Endothelial cell of hepatic sinusoid (primary cell): ENCODE results near the gene SLC12A5.

Experiments
- in situ Hi-C: cut with HindIII; loops from 2 replicates; pipeline ENCODE4 v1.10.0; 2017; ENCODE audit warnings: low sequenced_read_pairs

The SLC12A5 gene

GRCh38 chr20:46006022-46006705, 22.9 kb upstream of the SLC12A5 start:
- in situ Hi-C loops: no loop called here

DNA sequence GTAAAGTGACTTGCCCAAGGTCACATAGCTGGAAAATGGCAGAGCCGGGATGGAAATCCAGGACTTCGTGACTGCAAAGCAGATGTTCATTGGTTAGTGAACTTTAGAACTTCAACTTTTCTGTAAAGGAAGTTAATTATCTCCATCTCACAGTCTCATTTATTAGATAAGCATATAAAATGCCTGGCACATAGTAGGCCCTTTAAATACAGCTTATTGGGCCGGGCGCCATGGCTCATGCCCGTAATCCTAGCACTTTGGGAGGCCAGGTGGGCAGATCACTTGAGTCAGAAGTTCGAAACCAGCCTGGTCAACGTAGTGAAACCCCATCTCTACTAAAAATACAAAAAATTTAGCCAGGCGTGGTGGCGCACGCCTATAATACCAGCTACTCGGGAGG, 22.1 kb upstream of the SLC12A5 start:
- in situ Hi-C loops: no loop called here

GRCh38 chr20:46007671-46008070, 21.3 kb upstream of the SLC12A5 start:
- in situ Hi-C loops: no loop called here

- in situ Hi-C loops: no loop called here
These were observed 19.2 kb upstream of the SLC12A5 start for GRCh38 chr20:46009816-46010215.

DNA sequence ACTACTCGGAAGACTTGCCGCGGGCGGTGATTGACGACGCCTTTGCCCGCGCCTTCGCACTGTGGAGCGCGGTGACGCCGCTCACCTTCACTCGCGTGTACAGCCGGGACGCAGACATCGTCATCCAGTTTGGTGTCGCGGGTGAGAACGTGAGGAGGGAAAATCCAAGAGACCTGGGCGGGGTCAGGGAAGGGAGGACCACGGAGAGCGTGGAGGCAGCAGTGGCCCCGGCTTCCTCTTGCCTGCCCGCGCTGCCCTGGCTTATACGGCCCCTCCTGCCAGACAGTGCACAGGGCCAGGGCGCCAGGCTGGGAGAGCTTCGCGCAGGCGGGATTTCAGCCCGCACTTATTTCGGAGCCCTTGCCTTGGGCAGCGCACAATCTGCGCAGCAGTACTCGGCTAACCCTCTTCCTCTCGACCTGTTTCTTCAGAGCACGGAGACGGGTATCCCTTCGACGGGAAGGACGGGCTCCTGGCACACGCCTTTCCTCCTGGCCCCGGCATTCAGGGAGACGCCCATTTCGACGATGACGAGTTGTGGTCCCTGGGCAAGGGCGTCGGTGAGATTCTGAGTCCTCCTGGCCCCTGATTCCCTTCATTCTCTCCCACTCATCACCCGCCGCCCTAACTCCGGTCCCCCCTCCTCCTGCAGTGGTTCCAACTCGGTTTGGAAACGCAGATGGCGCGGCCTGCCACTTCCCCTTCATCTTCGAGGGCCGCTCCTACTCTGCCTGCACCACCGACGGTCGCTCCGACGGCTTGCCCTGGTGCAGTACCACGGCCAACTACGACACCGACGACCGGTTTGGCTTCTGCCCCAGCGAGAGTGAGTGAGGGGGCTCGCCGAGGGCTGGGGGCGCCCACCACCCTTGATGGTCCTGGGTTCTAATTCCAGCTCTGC, 18.3 kb upstream of the SLC12A5 start:
- in situ Hi-C loops: no loop called here

- in situ Hi-C loops: no loop called here
These were observed 17.2 kb upstream of the SLC12A5 start for GRCh38 chr20:46011631-46012482.

DNA sequence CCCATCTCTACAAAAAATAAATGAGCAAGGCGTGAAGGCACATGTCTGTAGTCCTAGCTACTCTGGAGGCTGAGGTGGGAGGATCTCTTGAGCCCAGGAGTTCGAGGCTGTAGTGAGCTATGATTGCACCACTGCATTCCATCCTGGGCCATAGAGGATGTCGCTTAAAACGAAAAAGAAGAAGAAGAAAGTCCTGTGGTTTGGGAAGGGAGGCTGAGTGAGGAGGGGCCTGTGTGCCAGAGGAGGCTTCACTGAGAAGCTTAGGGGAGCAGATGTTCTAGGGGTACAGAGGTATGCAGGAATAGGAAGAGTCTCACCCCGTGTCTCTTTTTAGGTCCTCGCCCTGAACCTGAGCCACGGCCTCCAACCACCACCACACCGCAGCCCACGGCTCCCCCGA, 16.1 kb upstream of the SLC12A5 start:
- in situ Hi-C loops: no loop called here

DNA sequence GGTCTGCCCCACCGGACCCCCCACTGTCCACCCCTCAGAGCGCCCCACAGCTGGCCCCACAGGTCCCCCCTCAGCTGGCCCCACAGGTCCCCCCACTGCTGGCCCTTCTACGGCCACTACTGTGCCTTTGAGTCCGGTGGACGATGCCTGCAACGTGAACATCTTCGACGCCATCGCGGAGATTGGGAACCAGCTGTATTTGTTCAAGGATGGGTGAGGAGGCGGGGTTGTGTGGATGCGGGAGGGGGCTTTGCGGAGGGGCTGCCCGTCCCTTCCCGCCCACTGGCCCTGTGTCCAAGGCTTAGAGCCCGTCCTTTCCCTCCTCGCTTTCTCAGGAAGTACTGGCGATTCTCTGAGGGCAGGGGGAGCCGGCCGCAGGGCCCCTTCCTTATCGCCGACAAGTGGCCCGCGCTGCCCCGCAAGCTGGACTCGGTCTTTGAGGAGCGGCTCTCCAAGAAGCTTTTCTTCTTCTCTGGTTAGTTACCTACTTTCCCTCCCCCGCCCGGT, 15.6 kb upstream of the SLC12A5 start:
- in situ Hi-C loops: no loop called here

- in situ Hi-C loops: no loop called here
These were observed 15.0 kb upstream of the SLC12A5 start for GRCh38 chr20:46013829-46014516.

- in situ Hi-C loops: no loop called here
These were observed 14.3 kb upstream of the SLC12A5 start for GRCh38 chr20:46014517-46015396.

- in situ Hi-C loops: no loop called here
These were observed 11.7 kb upstream of the SLC12A5 start for GRCh38 chr20:46017272-46017671.

GRCh38 chr20:46018112-46018511, 10.9 kb upstream of the SLC12A5 start:
- in situ Hi-C loops: no loop called here

- in situ Hi-C loops: no loop called here
These were observed 10.4 kb upstream of the SLC12A5 start for GRCh38 chr20:46018611-46019010.

GRCh38 chr20:46020555-46020954, 8.5 kb upstream of the SLC12A5 start:
- in situ Hi-C loops: no loop called here

DNA sequence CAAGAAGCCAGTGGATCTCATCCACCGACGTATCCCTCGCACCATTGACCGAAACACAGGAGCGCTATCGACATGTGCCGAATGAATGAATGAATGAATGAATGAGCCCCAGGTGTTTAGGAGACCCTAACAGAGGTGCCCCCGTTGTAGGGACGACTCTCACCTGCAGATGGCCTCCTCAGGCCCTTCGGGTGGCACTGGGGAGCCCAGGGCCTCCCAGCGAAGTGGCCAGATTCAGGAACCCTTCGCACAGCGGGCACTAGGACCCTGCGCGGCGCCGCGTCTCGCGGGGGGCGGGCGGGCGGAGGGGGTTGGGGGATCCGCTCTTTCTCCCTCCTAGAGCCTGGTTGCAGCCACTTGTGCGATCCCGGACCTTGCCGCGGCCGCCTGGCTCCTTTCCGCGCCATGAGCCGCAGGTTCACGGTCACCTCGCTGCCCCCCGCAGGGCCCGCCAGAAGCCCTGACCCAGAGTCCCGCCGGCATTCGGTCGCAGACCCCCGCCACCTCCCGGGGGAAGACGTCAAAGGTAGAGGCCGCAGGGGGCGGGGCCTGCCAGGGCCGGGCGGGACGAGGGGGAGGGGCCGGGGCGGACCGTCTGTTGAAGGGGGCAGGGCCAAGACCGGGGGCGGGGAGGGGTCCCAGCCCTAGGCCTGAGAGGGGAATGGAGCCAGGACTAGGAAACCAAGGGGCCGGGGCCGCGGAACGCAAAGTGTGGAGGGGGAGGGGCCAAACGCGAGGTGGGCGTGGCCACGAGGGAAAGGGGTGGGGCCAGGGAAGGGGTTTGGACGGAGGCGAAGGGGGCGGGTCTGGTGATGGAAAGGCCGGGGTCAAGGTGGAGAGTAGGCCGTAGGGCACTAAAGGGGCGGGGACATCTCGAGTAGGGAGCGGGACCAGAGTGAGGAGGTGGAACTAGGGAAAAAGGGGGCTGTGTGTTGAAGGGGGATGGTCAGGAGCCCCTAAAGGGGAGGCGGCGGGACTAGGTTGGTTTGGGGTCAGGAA, 7.4 kb upstream of the SLC12A5 start:
- in situ Hi-C loops: no loop called here

DNA sequence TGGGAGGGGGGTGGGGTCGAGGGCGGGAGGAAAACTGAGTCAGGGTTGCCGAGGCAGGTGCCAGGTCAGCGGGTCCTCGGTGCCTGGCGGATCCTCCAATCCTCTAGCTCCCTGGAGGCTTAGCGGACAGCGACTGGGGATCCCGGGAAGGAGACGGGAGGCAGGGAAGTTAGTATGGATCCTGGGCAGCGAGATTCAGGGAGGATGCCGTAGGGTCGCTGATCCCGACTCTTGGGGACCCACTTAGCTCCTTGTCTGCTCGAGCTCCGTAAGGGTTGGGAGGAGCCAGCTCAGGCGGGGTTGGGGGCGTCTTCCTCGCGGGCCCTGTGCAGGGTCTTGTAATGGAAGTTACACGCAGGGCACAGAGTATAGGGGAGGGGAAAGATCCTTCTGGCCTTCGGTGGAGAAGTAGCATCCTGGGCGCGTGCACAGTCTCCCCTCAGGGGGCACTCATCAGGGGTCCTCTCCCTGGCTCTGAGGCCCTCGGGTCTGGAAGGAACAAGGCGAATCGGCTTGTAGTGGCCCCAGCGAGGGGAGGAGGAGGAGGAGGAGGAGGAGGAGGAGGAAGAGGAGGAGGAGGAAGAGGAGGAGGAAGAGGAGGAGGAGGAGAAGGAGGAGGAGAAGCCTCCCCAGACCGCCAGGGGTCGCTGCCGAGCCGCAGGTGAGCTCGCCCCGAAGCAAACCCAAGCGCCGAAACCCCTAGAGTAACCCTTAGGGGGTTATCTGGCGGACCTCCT, 6.4 kb upstream of the SLC12A5 start:
- in situ Hi-C loops: no loop called here

DNA sequence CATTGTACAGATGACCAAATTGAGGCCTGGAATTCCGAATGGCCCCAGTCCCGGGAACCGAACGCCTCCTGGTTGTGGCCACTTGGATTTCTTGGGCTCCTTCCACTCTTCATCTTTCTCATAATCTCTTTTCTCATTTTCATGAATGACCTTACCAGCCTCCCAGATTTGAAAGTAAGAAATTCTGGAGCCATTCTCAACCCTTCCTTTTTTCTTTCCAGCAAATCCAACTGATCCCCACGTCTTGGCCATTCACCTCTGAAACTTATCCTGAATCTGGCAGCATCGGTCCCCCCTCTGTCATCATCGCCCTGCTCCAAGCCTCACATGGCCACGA, 5.9 kb upstream of the SLC12A5 start:
- in situ Hi-C loops: no loop called here

DNA sequence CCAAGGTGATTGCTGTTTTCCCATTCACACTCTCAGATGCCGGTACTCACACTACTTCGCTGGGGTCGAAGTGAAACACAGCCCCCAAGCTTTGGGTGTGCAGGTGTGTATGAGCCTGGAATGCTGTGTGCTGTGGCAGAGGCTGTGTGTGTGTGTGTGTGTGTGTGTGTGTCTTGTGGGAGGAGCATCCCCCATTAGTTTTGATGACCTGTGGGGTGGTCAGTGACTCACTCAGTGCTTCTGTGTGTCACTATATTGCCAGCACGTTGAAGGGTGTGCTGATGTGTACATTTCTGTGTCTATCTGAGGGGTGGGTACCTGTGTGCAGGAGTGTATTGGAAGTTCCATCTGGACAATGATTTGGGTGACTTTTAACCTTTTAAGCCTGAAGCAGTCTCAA, 5.0 kb upstream of the SLC12A5 start:
- in situ Hi-C loops: no loop called here
